Effector memory CD4-positive, alpha-beta T cell (primary cell): ENCODE data around the gene SPATA31D3.
"Not testable (repeated sequence)": the region's sequence is repeated elsewhere in the genome, so short reads cannot be mapped to it uniquely, and the experiment has no call there.

ENCODE experiments used
- DNase-seq, 3 donors: peaks; one replicate each; pipeline ENCODE4 v3.0.0-alpha.2; 2020
- H3K27ac ChIP-seq: 2 replicates; pipeline ENCODE4 v1.7.0; 2013; ENCODE audit warnings: mild to moderate bottlenecking, low read length, moderate library complexity; ENCODE audit not compliant: insufficient read depth, poor library complexity, severe bottlenecking
- H3K27me3 ChIP-seq: replicated peaks from 2 replicates; pipeline ENCODE4 v1.7.0; 2013; ENCODE audit warnings: mild to moderate bottlenecking, low read length; ENCODE audit not compliant: insufficient read depth, control insufficient read depth, poor library complexity, severe bottlenecking
- H3K36me3 ChIP-seq: 2 replicates; pipeline ENCODE4 v1.7.0; 2013; ENCODE audit warnings: mild to moderate bottlenecking, low read length, moderate library complexity; ENCODE audit not compliant: control insufficient read depth, insufficient read depth
- H3K4me1 ChIP-seq: 2 replicates; pipeline ENCODE4 v1.7.0; 2013; ENCODE audit warnings: low read length, mild to moderate bottlenecking; ENCODE audit not compliant: control insufficient read depth, insufficient read depth, poor library complexity, severe bottlenecking
- H3K4me3 ChIP-seq: 2 replicates; pipeline ENCODE4 v1.7.0; 2013; ENCODE audit warnings: low read length, low read depth, mild to moderate bottlenecking; ENCODE audit not compliant: insufficient read depth, poor library complexity, severe bottlenecking
- H3K9me3 ChIP-seq: 2 replicates; pipeline ENCODE4 v1.7.0; 2013; ENCODE audit warnings: mild to moderate bottlenecking, low read length, moderate library complexity; ENCODE audit not compliant: control insufficient read depth

The SPATA31D3 gene

DNA sequence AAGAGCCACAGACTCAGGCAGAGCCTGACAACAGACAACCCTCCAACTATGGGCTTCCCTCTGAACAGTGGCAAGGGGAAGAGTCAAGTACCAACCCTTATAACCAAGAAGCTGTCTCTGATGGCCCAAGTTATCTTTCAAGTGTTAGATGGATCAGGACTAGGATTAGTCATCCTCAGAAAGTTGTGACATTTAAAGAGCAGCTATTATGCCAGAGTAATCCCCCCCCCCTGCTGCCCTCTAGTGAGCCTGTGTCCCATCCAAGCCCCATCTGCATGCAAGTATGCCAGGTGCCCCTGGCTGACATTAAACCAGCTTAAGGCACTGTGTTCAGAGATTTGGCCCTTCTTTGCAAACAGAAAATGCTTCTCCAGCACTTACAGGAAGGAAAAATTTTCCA is 28.4 kb downstream of the SPATA31D3 start:
- DNase-seq = no peak
- no peak overlapping the region for H3K27ac ChIP-seq
- H3K36me3 ChIP-seq = no peaks in the 10 kb centered on the region
- H3K4me1 ChIP-seq = no peaks in the 10 kb centered on the region
- peaks cover 3% of the 10 kb centered on the region for H3K9me3 ChIP-seq
- no peak overlapping the region for H3K4me3 ChIP-seq
- no peaks in the 10 kb centered on the region for H3K27me3 ChIP-seq

DNA sequence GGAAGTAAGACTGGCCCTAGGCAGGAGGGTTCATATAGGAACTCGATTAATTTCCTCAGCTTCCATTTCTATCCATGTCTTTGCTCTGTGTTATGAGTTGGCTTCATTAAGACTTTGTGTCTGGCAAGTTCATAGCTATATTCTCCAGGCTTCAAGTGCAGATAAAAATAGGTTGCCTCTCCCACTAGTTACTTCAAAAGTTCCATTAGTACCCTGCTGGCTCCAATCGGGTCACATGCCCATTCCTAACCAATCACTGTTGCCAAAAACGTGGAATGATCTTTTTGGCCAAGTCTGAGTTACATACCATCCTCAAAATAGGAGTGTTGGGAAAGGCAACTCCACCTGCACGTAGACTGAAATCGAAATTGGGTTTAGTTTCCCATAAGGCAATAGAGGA is 31.5 kb downstream of the SPATA31D3 start:
- Histone ChIP-seq H3K4me1 (no peaks in the 10 kb centered on the region), H3K27me3 (no peaks in the 10 kb centered on the region), H3K4me3 (no peak overlapping the region), H3K27ac (no peak overlapping the region), H3K9me3 (peaks cover 3% of the 10 kb centered on the region), H3K36me3 (no peaks in the 10 kb centered on the region)
- no peak for DNase-seq

- no peaks in the 10 kb centered on the region for H3K4me1 ChIP-seq
- H3K9me3 ChIP-seq = peaks cover 3% of the 10 kb centered on the region
- H3K36me3 ChIP-seq = no peaks in the 10 kb centered on the region
- H3K27me3 ChIP-seq = no peaks in the 10 kb centered on the region
- H3K27ac ChIP-seq = no peak overlapping the region
- no peak overlapping the region for H3K4me3 ChIP-seq
- DNase-seq = no peak
Measured at GRCh38 chr9:81976351-81976750, 33.1 kb downstream of the SPATA31D3 start.

- no peaks in the 10 kb centered on the region for H3K27me3 ChIP-seq
- H3K4me3 ChIP-seq = no peak overlapping the region
- no peaks in the 10 kb centered on the region for H3K4me1 ChIP-seq
- no peaks in the 10 kb centered on the region for H3K36me3 ChIP-seq
- no peak for DNase-seq
- H3K27ac ChIP-seq = no peak overlapping the region
- H3K9me3 ChIP-seq = peaks cover 3% of the 10 kb centered on the region
Measured at GRCh38 chr9:81979196-81979595, 35.9 kb downstream of the SPATA31D3 start.

GRCh38 chr9:81980568-81980967 is 37.3 kb downstream of the SPATA31D3 start:
- H3K27ac ChIP-seq = no peak overlapping the region

GRCh38 chr9:81981883-81982282 is 38.6 kb downstream of the SPATA31D3 start:
- no peak for DNase-seq
- Histone ChIP-seq H3K4me3 (no peak overlapping the region), H3K27me3 (no peaks in the 10 kb centered on the region), H3K9me3 (no peaks in the 10 kb centered on the region), H3K4me1 (no peaks in the 10 kb centered on the region), H3K36me3 (no peaks in the 10 kb centered on the region), H3K27ac (no peak overlapping the region)

More at GRCh38 chr9:81980568-81980967, 37.3 kb downstream of the SPATA31D3 start:
- H3K9me3 ChIP-seq = no peaks in the 10 kb centered on the region
- H3K27me3 ChIP-seq = no peaks in the 10 kb centered on the region
- H3K4me3 ChIP-seq = no peak overlapping the region
- H3K4me1 ChIP-seq = no peaks in the 10 kb centered on the region
- no peak for DNase-seq
- no peaks in the 10 kb centered on the region for H3K36me3 ChIP-seq

- no peaks in the 10 kb centered on the region for H3K27me3 ChIP-seq
- no peak overlapping the region for H3K27ac ChIP-seq
- H3K4me3 ChIP-seq = no peak overlapping the region
- H3K4me1 ChIP-seq = no peaks in the 10 kb centered on the region
- H3K36me3 ChIP-seq = no peaks in the 10 kb centered on the region
- DNase-seq = no peak
- H3K9me3 ChIP-seq = no peaks in the 10 kb centered on the region
Measured at GRCh38 chr9:81984928-81985327, 41.6 kb downstream of the SPATA31D3 start.

- H3K9me3 ChIP-seq = no peaks in the 10 kb centered on the region
- no peak overlapping the region for H3K27ac ChIP-seq
- H3K27me3 ChIP-seq = no peaks in the 10 kb centered on the region
- no peak for DNase-seq
- H3K4me1 ChIP-seq = no peaks in the 10 kb centered on the region
- H3K4me3 ChIP-seq = no peak overlapping the region
- no peaks in the 10 kb centered on the region for H3K36me3 ChIP-seq
Measured at GRCh38 chr9:81986051-81986450, 42.8 kb downstream of the SPATA31D3 start.

DNA sequence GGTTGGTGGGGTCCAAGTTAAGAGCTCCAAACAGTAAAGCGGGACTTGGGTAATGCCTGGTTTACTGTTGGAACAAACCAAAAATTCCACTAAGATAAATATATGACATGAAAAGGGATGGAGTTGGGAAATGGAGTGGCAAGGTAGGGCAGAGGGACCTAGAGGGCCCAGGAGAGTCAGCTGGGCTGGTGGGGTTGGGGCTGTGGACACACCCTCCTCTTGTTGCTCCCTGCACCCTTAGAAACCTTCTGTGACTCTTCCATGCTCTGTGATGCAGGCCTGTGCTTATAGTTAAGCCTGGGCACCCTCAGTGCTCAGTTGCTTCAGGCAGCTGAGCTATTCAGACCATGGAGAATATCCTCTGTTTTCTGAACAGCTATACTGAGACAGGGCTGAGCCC is 45.2 kb downstream of the SPATA31D3 start, which contains the start of gene SPATA31D1:
SPATA31D1 (plus strand) TSS at position 301 of the 400 bp plus-strand sequence; CDS start at position 348, 47 bp downstream.
- H3K4me3 ChIP-seq, H3K9me3 ChIP-seq, H3K27me3 ChIP-seq, H3K27ac ChIP-seq, H3K36me3 ChIP-seq, H3K4me1 ChIP-seq, DNase-seq: not testable (repeated sequence)

- no peaks in the 10 kb centered on the region for H3K36me3 ChIP-seq
- no peaks in the 10 kb centered on the region for H3K27me3 ChIP-seq
- H3K27ac ChIP-seq = no peak overlapping the region
- H3K4me3 ChIP-seq = no peak overlapping the region
- H3K9me3 ChIP-seq = no peaks in the 10 kb centered on the region
- no peak for DNase-seq
- no peaks in the 10 kb centered on the region for H3K4me1 ChIP-seq
Measured at GRCh38 chr9:81989700-81990099, 46.4 kb downstream of the SPATA31D3 start.

- no peak overlapping the region for H3K4me3 ChIP-seq
- H3K4me1 ChIP-seq = no peaks in the 10 kb centered on the region
- H3K9me3 ChIP-seq = no peaks in the 10 kb centered on the region
- no peaks in the 10 kb centered on the region for H3K36me3 ChIP-seq
- no peak overlapping the region for H3K27ac ChIP-seq
- DNase-seq = no peak
- H3K27me3 ChIP-seq = no peaks in the 10 kb centered on the region
Measured at GRCh38 chr9:81993656-81994055, 50.4 kb downstream of the SPATA31D3 start.
